GM12891 (cell line): ENCODE measurements around the gene IKZF4.

Source experiments
- DNase-seq: peaks from one replicate; pipeline ENCODE4 v3.0.0; 2011; ENCODE audit warnings: low spot score; ENCODE audit not compliant: insufficient read length
- FAIRE-seq: peaks from 2 replicates; lab custom pipeline; 2011; peaks lifted over from hg19 to GRCh38; lab: Jason Lieb, UNC
- PAX5 ChIP-seq: IDR thresholded peaks from 2 replicates; pipeline ENCODE4 v1.6.1; 2011; ENCODE audit warnings: low read length, moderate library complexity, mild to moderate bottlenecking; ENCODE audit not compliant: insufficient read depth, severe bottlenecking
- POLR2A ChIP-seq: IDR thresholded peaks from 2 replicates; pipeline ENCODE4 v1.6.1; 2011; ENCODE audit warnings: low read depth, low read length, control low read depth
- POLR2AphosphoS5 ChIP-seq: IDR thresholded peaks from 2 replicates; pipeline ENCODE4 v1.6.1; 2011; ENCODE audit warnings: low read depth, low read length, control low read depth
- POU2F2 ChIP-seq: IDR thresholded peaks from 2 replicates; pipeline ENCODE4 v1.6.1; 2011; ENCODE audit warnings: low read depth, mild to moderate bottlenecking, control low read depth, low read length, moderate library complexity
- SPI1 ChIP-seq: IDR thresholded peaks from 2 replicates; pipeline ENCODE4 v1.6.1; 2011; ENCODE audit warnings: low read depth, low read length, control low read depth
- TAF1 ChIP-seq: IDR thresholded peaks from 2 replicates; pipeline ENCODE4 v1.6.1; 2011; ENCODE audit warnings: low read depth, low read length, control low read depth

Gene IKZF4

DNA sequence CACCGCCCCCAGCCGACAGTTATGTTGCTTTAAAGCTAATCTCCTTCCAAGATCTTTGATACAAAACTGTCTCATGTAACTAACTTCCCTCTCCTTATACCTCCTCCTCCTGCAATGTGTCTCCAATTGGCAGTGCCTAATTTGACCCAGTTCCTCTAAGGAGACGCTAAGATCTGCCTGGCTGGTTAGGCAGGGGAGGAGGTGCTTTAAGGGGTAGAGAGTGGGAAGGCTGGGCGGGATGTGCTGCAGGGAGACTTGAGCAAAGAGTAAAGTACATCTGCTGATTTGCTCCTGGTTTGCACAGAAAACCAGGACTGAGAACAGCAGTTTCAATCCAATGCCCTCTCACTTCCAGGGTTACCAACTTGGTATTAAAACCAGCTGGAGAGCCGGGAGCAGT, 7.4 kb upstream of the IKZF4 start:
- DNase-seq (no peak), FAIRE-seq (no peak)
- TF ChIP-seq PAX5 = no peak
- no peak for TF ChIP-seq SPI1

DNA sequence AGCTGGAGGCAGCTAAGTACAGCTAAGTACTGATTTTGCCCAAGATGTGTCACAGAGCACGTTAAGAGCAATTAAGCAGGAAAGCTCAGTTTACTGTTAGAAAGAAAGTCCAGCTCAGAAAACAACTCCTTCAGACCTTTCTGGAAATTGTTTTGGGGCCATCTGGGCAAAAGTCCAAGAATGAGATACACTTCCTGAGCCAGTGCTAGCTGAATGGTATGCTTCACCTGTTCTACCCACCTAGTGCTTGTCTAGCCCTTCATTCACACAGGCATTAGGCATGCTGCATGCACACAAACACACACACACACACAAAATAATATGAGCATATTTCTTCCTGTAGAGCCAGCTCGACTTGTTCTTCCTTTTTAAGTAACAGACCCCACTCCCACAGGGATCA, 6.6 kb upstream of the IKZF4 start:
- FAIRE-seq (no peak), DNase-seq (no peak)
- no peak for TF ChIP-seq POLR2AphosphoS5
- no peak for TF ChIP-seq POU2F2
- no peak for TF ChIP-seq PAX5
- TF ChIP-seq TAF1 = no peak
- no peak for TF ChIP-seq POLR2A
- TF ChIP-seq SPI1 = no peak

DNA sequence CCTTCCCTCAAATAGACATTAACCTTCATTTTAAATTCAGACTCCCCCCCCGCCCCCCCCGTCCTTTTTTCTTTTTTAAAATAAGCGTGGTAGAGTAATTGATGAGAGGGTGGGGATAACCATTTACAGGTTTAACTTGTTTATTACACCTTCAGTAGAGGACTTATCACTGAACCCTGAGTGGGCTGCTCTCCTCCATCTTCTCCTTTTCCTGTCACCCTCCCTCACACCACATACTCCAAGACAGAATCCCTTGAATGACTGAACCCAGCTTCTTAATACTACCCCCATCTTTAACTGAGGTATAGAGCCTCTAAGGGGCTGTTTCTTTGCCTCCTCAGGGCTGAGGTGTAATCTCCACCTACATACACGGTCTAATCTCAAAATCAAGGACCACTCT, 3.7 kb upstream of the IKZF4 start:
- DNase-seq (no peak), FAIRE-seq (no peak)
- TF ChIP-seq PAX5 (no peak), POU2F2 (no peak)

DNA sequence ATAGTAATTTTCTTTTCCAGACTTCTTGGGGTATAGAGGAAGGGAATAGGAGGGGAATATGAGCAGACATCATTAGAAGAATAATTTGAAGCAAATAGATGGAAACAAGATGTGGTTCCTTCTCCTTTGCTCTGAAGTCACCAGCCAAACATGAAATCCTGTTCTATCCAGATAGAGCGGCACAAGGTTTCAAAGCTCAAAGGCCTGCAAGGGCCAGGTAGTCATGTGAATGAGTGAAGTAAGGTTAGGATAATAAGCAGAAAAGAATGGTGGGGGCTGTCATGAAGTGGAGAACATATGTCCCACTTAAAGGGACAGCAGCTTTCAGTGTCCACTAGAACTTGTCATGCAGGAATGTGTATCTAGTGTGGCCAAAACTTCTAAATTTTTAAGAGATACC, 2.5 kb upstream of the IKZF4 start:
- no peak for DNase-seq
- TF ChIP-seq POLR2AphosphoS5 (no peak), SPI1 (no peak), PAX5 (no peak), POLR2A (no peak), TAF1 (no peak), POU2F2 (no peak)
- FAIRE-seq = no peak

DNA sequence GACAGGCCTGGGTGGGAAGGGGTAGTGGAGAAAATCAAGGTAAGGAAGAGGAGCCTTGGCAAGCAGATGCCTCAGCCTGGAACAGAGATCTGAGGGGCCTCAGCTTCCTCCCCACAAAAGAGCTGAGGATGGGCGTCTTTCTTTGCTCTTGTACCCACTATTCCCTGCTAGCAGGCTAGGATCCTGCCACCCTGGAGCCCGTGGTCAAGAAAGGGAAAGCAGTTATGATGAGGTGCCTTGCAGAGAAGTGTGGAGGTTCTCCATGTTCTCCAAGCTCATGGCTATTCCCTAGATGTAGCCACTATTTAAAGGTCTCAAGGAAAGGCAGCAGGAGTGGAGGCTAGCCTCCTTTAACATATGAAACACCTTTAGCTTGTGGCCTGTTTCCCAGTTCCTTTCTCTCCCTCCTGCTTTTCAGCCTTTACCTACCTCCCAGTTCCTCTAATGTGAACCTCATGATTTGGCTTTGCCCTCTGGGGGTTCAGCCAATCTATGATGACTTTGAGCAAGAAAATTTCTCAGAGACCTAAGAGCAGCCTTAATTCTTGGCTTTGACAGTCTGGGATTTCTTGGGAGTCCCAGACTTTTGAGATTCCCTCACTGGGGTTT, 1.1 kb downstream of the IKZF4 start:
- TF ChIP-seq POLR2AphosphoS5 (no peak), POU2F2 (no peak), POLR2A (no peak), SPI1 (peak; percentile 75), TAF1 (no peak)
- no peak for FAIRE-seq

DNA sequence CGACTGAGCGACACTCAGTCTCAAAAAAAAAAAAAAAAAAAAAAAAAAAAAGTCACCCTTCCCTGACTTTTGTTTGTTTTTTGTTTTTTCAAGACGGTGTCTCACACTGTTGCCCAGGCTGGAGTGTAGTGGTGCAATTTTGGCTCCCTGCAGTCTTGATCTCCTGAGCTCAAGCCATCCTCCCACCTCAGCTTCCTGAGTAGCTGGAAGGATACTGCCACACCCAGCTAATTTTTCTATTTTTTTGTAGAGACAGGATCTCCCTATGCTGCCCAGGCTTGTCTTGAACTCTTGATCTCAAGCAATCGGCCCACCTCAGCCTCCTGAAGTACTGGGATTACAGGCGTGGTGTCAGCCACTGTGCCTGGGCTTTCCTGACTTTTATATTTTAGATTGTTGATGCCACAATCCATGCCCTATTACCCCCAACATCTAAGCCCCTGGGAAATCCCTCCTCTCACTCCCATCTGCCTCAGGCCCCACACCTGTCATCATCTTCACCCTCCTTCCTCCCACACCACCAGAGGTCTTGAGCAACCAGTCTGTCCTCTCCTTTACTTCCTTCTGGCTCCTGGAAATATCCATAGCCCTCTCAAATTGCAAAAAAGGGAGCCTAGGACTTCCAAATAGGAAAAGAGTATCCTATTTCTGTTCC, 7.8 kb downstream of the IKZF4 start:
- no peak for FAIRE-seq
- no peak for DNase-seq
- TF ChIP-seq POLR2AphosphoS5 (no peak), SPI1 (no peak), TAF1 (no peak), PAX5 (no peak), POU2F2 (no peak), POLR2A (no peak)

More for the DNA sequence above, 1.1 kb downstream of the IKZF4 start:
- DNase-seq = no peak

DNA sequence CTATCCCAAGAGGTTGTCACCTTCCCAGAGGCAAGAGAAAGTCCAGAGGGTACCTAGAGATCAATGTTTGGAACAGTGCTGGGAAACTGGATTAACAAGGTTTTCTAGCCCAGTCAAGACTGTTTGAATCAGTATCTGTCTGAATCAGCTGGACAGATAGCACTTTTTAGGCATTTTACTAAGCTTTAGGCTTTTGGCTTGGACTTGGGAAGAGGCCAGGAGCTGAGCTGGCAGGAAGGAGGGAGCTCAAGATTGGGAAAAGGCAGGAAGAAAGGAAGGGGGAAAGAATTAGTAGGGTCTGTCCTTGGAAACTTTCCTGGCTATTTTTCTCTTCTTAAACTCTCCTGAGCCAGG, 8.3 kb downstream of the IKZF4 start:
- FAIRE-seq = no peak
- no peak for DNase-seq
- TF ChIP-seq POU2F2 (no peak), POLR2A (no peak), TAF1 (no peak), POLR2AphosphoS5 (no peak), SPI1 (no peak), PAX5 (no peak)

DNA sequence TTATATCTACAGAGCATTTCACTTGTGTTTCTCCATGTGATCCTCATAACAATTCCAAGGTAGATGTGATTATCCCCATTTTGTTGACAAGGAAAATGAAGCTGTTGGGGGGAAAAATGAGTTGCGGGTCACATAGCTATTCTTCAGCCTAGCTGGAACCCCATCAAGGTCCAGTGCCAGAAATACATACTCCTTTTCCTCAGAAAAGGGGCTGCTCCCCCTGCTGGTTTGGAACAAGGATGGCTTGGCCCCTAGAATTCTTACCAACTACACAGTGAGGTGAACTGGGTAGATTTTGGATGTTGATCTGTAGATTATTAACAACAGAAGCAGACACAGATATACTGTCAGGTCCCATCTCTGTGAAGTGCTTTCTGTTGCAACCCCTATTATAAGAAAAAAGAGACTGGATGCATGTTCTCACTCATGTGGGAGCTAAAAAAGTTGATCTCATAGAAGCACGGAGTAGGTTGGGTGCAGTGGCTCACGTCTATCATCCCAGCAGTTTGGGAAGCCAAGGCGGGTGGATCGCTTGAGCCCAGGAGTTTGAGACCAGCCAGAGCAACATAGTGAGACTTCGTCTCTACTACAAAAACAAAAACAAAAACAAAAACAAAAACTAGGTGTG, 8.9 kb downstream of the IKZF4 start:
- DNase-seq = no peak
- FAIRE-seq = peak; percentile 81
- no peak for TF ChIP-seq SPI1

DNA sequence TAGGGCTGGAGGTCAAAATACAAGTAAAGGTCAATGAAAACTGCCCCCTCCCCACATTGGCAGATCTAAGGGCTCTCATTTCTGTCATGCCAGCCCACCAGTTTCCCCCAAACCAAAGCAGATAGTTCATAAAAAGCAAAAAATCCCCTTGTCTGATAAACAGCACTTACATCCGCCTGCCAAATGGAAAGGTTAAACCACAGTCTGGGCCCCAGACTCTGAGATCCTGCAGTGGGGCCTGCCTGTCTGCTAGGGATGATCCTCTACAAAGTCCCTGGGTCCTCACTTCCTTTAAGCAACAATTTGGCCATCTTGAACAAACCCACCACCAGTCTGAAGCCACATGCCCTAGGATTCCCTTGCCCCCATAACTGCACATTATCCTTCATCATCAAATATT, 11.1 kb downstream of the IKZF4 start:
- DNase-seq (no peak), FAIRE-seq (no peak)
- TF ChIP-seq TAF1 (no peak), POLR2AphosphoS5 (no peak), PAX5 (no peak), POU2F2 (no peak)

DNA sequence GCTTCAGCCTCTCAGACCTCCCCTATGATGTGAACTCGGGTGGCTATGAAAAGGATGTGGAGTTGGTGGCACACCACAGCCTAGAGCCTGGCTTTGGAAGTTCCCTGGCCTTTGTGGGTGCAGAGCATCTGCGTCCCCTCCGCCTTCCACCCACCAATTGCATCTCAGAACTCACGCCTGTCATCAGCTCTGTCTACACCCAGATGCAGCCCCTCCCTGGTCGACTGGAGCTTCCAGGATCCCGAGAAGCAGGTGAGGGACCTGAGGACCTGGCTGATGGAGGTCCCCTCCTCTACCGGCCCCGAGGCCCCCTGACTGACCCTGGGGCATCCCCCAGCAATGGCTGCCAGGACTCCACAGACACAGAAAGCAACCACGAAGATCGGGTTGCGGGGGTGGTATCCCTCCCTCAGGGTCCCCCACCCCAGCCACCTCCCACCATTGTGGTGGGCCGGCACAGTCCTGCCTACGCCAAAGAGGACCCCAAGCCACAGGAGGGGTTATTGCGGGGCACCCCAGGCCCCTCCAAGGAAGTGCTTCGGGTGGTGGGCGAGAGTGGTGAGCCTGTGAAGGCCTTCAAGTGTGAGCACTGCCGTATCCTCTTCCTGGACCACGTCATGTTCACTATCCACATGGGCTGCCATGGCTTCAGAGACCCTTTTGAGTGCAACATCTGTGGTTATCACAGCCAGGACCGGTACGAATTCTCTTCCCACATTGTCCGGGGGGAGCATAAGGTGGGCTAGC, 13.9 kb downstream of the IKZF4 start:
- TF ChIP-seq POU2F2 (no peak), SPI1 (no peak), PAX5 (no peak), POLR2AphosphoS5 (no peak), POLR2A (no peak), TAF1 (no peak)
- FAIRE-seq = no peak
- DNase-seq = no peak

DNA sequence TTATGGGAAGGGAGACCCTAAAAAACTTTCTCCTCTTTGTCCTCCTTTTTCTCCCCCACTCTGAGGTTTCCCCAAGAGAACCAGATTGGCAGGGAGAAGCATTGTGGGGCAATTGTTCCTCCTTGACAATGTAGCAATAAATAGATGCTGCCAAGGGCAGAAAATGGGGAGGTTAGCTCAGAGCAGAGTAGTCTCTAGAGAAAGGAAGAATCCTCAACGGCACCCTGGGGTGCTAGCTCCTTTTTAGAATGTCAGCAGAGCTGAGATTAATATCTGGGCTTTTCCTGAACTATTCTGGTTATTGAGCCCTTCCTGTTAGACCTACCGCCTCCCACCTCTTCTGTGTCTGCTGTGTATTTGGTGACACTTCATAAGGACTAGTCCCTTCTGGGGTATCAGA, 16.3 kb downstream of the IKZF4 start:
- no peak for TF ChIP-seq SPI1
- FAIRE-seq (no peak), DNase-seq (no peak)
